HG03095 (cell line): ENCODE data around the gene RAB4A.

Source experiments
- ATAC-seq: cut with Tn5 transposase; IDR thresholded peaks from one replicate; pipeline ENCODE4 v1.9.1; 2021; ENCODE audit warnings: moderate library complexity; ENCODE audit not compliant: unreplicated experiment

RAB4A gene, protein sequence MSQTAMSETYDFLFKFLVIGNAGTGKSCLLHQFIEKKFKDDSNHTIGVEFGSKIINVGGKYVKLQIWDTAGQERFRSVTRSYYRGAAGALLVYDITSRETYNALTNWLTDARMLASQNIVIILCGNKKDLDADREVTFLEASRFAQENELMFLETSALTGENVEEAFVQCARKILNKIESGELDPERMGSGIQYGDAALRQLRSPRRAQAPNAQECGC

DNA sequence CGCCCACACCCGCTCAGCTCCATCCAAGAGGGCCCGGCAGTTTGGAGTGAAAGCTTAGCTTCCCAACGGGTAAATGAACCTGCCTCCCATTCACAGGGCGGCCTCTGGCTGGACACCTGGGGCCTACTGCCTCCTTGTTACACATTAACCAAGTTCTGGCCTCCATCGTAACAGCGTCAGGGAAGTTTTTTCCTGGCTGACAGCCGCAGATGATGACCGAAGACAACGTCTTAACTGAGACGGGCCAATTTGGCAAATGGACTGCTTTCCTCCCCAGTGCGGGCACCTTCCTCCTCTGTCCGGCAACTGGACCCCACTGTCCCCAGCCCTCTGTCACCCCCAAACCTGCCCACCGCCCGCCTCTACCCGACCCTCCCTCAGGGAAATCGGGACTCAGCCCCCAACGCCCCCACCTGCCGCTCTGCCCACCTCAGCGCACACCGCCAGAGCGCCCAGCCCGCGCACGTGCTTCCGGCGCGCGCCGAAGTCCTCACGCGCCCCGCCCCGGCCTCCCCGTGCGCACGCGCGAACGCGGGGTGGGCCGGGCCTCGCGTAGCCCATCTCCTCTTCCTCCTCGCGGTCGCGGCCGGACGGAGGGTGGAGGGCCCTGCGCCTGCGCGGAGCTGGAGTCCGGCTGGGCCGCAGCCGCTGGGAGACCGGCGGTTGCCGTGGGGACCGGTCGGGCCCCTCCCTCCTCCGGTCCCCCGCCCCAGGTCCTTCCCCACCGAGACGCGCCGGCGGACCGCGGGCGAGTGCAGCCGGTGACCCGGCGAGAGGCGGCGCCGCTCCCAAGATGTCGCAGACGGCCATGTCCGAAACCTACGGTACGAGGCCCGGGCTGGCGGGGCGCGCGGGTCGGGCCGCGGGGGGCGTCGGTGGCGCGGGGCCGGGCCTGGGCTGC, at the start of gene RAB4A:
TSS of gene RAB4A (plus strand) at position 565 of the 901 bp plus-strand sequence. CDS start at position 794, 229 bp downstream.
- peak; percentile 88 for ATAC-seq

DNA sequence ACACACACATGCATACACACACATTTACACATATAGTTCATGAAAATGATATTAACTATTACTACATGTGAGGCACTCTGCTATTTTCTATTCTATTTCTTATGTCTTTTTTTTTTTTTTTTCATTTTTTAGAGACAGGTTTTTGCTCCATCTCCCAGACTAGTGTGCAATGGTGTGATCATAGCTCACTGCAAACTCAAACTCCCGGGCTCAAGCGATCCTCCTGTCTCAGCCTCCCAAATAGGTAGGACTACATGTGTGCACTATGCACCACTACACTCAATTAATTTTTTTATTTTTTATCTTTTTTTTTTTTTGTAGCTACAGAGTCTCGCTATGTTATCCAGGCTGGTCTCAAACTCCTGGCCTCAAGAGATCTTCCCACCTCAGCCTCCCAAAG, 48.8 kb upstream of the RAB4A start:
- no peak for ATAC-seq

DNA sequence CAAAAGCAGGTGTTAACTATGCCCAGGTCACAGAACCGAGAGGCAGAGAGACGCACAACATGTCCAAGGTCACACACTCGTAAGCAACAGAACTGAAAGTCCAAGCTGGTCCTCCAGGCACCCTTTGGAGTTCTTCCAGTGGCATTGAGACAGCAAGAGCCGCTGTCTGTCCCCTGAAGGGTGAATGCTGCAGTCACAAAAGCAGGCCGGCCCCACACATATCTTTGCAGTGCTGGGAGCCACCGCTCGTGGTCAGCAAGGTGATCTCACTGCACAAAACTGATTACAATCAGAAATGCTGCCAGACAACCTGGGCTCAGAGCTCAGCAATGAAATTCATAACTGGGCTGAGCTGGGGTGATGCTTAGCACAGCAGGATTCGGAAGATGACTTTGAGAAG, 47.4 kb upstream of the RAB4A start:
- no peak for ATAC-seq

DNA sequence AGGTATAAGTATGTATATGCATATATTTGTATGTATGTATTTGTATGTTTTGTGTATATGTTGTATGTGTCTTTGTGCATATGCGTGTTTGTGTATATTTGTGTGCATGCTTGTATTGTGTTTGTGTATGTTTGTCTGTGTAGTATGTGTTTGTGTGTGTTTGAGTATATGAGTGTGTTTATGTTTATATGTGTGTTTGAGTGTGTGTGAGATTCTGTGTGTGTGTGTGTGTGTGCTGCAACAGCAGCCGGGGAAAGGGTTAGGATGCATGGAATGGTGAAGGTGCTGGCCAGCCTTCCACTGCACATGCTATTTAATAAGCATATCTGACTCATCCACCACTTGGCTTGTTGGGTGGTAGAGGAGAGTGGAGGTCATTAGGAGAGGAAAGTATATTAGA, 46.6 kb upstream of the RAB4A start:
- no peak for ATAC-seq

DNA sequence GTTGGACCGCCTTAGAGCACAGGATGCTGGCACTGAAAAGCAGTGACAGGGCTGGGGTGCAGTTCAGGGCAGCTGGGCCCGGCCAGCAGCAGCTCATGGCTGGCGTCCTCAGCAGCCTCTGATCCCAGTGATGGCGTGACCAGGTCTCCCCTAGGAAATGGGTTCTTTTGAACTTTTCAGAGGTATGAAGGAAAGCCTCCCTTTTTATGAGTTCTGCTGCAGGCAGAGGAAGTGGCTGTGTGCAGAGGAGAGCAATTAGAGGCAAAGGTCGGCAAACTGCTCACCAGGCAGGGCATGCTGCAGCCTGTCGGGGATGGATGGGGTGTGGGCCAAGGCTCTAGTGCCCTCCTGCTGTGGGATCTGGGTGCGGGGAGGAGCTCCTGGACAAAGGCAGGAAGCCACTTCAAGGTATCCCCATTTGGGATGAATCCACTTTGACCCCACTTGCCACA, 45.6 kb upstream of the RAB4A start:
- ATAC-seq = no peak

DNA sequence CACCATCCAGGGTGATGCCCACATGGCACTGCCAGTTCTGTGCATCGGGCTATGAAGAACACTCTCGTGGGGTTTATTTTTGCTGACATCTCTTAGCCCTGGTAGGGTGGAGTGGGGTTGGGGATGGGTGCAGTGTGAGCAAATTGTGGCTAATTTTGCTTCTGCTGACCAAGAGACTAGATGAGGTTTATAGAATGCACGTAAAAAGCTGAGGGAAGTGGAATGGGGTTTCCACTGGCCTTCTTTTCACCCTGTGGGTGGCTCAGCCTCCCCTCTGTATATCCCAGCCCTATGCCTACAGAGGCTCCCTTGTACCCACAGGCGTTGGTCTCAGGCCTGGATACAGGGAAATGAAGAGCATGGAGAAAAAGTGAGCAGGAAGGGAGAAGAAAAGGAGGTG, 44.1 kb upstream of the RAB4A start:
- no peak for ATAC-seq

DNA sequence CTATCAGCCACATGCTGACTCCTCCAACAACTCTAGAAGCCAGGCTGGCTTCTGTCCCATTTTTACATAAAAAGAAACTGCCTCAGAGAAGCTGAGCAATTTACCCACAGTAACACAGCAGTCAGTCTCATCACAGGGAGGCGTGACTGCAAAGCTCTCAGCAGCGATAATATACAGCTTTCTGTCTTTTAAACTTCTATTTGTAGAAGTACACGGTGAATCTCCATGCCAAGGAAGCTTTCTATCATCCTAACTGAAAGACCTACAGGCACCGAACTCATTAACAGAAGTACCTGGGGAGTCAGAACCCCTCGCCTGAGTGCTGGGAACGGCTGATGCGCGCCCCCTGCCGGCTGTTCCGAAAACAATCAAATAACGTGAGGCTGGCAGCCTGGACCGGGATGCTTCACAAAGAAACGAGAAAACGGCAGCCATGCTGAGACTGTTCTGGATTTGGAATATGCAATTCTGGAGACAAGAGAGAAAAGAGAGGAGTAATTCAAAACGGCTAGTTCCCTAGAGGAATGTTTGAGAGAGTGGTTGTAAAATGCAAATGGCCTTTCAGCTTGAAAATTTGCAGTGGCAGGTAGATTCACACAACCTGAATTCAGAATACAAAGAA, 43.5 kb upstream of the RAB4A start:
- no peak for ATAC-seq

DNA sequence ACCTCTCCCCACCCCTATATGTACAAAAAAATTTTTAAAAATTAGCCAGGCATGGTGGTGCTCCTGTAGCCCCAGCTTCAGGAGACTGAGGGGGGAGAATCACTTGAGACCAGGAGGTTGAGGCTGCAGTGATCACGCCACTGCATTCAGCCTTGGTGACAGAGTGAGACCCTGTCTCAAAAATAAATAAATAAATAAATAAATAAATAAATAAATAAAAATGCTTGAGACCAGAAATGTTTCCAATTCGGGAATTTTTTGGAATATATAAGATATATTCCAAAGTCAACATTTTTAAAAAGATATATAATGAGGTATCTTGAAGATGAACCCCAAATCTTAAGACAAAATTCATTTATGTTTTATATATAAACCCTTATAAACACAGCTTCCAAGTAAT, 42.4 kb upstream of the RAB4A start:
- ATAC-seq = no peak

DNA sequence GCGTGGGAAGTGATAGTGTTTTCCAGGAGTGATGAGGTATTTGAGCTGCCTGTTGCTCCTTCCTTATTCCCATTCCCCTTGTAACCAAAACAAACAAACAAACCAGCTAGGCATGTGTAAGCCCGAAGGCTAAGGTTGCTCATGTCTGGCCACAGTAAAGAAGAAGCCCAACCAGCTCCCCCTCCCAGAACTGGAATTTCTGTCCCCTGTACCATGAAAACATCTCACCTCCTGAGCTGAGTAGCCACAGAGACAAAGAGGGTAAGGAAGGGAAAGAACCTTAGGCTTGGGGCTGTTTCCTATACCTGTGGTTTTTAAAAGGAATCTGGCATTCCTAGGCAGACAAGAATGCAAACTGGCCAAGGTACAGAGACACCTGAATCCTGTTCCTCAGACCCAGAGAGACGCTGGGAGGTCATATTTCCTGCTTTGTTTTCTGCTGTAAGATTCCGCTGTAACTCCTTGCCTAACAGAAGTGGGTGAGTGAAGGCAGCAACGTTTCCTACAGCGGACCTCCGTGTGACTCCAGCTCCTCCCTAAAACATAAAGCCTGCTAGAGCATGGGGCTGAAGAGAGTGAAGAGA, 41.7 kb upstream of the RAB4A start:
- ATAC-seq = no peak

DNA sequence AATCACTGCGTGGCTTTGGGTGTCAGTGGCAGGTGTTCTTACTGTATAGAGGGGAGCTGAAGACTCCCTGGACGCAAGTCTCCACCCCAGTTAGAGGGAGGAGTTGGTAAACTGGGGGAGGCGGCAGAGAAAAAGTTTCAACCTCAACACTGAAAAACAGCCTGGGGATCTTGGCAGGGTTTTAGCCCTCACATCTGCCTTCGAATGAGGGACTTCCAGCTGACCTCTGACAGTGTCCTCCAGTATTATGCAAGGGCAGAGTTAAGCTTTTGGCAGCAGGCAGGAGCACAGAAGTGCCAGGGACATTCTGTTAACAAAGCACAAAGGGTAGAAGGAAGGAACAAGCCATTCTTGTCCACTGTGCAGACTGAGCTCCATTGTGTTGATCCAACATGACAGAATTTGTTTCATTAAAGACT, 41.2 kb upstream of the RAB4A start:
- no peak for ATAC-seq

DNA sequence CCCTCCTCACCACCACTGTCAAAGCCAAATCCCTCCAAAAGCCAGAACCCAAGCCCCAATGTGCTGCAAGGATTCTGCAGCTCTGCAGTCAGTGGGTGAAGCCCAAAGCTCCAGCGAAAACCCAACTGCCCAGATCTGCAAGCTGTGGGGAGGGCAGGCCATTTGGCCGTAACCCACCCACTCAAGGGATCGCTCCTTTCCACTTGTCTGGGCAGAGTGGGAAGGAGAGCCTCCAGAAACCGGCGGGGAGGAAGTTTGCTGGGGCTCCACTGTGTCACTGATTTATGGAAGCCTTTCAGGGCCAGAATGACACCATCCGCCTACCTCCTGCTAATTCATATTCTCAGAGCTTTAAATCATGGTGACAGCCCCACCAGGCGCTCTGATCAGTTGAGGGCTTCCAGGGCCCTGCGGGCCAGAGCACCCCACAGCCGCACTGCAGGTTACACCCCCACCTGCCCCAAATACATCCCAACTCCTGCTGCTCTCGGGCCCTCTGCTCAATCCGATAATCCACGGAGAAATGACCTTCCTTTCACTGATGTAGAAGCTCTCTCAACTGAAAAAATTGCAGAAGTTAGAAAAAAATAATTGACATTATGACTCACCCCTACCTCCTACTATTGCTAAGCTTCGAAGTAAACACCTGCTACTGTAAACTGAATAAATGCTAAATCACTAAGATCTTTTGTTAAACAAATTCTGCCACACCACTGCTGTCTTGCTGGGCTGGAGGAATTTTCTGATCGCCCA, 40.6 kb upstream of the RAB4A start:
- no peak for ATAC-seq

DNA sequence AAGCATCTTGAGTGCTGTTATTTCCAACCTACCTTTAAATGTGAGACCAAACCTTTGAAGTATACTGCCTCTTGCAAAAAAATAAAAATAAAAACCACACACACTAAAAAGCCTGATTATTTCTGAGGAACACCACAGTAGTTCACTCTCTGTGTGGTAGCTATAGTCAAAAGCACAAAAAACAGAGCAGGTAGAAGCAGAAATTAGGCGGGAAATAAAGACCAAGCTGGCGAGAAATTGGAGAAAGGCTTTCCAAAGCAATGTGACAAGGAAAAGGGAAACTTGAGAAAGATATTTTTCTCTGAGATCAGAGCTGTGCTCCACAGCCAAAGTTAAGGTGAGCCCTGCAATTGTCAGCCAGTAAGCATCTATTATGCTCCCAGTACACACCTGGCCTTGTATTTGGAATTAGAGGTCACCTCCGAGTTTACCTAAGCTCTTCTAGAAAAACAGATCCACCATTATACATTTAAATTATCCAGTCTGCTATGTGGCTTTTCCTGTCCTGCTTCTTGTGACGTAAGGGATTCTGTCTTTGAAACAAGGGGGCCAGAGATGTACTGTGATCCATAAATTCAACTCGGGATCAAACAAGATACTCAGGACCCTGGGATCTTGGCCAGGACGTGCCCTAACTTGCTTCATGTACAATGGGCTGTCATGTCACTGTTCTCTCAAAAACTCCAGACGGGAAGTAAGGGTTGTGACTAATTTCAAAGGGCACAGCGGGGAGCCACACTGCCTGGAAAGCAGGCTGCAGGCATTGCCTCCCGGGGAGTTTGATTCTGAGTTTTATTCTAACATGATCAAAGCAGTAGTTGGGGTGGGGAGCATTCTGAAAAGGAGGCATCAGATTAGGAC, 39.8 kb upstream of the RAB4A start:
- ATAC-seq = no peak

DNA sequence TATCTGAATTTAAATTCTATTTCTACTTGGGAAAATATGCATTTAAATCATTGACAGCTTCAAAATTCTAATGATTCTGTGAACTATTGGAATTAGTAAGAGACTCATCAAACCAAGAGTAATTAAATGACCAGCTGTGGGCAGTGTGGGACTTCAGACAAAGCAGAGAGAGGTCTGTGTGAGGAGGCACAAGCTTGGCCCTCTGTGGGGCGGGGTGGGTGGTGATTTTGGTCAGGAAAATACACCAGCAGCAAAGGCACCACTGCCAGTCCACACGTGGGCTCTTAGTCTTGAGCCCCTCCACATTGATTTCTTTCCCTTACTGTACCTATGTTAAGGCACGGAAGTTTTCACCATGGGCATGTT, 39.2 kb upstream of the RAB4A start:
- ATAC-seq = no peak

DNA sequence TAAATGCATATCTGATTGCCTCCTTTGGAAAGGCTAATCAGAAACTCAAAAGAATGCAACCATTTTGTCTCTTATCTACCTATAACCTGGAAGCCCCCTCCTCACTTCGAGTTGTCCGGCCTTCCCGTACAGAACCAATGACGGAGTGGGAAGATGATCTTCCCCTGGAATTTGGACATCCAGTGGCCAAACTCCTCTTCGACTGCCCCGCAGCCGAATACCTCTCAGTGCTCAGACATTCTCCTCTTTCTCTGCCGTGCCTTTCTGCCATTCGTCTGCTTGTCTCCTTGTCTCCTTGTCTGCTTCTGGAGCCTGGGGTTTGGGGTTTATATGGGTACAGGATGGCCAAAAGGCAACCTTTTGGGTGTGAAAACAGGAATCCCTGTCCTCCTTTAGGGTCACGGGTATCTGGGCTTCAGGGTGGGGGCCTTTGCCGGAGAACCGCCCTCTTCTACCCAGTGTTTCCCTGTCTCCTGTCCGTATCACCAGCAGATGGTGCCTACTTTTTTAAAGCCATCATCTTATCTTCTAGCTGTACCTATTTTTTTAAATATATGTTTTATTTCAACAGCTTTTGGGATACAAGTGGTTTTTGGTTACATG, 35.9 kb upstream of the RAB4A start:
- ATAC-seq = no peak

DNA sequence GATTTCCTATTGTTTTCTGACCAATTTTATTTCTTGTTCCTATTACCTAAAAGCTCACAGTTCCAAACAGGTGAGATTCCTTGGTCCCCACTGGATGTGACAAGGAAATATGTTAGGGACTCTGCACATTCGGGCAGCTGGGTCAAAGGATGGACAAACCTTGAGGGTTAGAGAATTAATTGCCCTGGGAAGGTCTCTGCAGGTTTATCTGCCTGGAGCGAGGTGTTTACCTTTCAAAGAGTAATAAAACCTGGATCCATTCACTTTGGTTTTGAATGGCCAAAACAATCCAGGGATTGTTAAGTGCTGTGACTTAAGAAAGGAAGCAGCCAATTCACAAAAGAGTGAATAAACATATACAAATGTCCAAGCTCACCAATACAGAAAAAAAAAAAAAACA, 33.6 kb upstream of the RAB4A start:
- ATAC-seq = no peak

DNA sequence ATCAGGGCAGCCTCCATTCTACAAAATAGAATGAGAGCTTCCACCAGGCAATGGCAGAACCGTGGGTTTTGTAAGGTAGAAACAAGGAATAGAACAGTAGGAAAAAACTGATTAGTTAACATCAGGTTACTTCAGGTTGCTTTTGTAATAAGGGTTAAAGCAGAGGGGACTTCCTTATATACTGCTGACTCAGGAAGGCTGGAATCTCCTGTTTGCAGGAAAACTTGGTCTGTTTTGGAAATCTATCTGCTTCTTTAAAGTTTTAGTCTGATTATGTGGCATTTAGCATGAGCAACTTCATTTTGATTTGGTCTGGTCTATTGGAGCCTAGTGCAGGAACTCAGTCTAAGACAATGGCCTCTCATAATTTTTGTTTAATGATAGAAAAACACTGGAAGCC, 32.7 kb upstream of the RAB4A start:
- ATAC-seq = no peak

DNA sequence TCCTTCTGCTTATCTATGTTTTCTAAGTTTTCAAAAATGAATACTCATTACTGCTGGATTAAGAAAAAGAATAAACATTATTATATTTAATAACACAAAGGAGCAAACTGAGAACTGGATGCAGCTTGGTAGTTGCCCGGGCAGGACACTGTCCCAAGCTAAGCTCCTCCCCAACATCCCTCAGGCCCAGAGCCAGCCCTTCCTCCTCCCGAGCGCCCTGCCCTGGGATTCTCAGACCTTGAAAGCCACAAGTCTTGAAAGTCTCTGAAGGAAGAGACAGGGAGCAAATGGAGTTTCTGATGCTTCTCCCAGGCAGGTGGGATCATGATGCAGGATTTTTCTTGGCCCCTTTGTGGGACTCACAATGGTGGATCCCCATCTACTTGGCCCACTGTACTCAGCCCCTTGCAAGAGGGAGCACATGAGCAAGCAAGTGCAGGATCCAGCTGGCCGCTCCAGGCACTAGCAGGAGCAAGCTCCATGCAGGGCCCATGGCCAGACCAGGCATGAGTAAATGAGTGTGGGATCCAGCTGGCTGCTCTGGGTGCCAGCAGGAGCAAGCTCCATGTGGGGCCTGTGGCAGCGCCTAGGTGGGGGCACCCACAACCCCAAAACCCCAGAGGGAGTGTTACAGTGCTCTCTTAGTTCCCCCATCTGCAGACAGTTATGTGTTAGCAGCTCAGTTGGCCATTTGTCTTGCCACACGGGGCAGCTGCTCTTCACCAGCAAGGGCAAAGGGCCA, 32.1 kb upstream of the RAB4A start:
- no peak for ATAC-seq

DNA sequence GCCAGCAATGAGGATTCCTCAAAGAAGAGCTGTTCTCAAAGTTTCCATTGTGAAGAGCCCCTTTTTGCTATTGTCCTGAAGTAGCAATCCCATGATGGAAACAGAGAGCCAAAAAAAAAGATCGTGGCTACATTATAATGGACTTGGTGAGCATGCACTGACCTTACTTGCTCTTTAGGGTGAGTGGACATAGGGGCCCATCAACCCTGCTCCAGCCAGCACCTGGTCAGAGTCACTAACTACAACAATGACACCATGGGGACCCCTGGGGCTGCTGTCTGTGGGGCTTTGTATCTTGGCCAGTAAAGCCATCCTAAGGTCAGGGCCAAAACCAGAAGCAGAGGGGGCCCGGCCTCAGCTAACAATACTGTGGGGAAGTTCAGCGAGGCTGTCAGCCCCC, 30.4 kb upstream of the RAB4A start:
- ATAC-seq = no peak

DNA sequence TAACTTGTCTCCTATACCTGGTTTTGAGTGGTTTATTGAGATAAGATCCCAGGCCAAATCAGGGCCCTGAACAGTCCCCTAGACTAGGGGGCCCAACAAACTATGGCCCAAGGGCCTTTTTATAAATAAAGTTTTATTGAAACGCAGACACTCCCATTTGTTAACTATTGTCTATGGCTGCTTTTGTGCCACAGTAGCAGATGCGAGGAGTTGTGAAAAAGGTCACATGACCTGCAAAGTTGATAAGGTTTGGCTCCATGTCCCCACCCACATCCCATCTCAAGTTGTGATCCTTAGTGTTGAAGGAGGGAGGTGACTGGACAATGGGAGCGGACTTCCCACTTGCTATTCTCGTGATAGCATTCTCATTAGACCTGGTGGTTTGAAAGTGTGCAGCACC, 29.5 kb upstream of the RAB4A start:
- ATAC-seq = no peak
